PC-3 (cell line): ENCODE results near the gene CNTNAP5. TPM values are rescaled to one million over a fixed set of nuclear protein-coding genes. Genes with fewer than 3 reads are reported as not detected.

ENCODE experiments used
- ATAC-seq: fragments of 200-7000 bp; cut with Tn5 transposase; 2 replicates; pipeline ENCODE4 v1.9.1; 2020; ENCODE audit warnings: mild to moderate bottlenecking, moderate library complexity
- BruUV-seq: library from RNA; stranded (reverse); fragments of 400-500 nt; replicated peaks from 2 replicates; lab custom pipeline; 2021; lab: Mats Ljungman, UMichigan
- CTCF ChIA-PET: fragments of 300-600 bp; sonication (Branson Sonifier 250); formaldehyde crosslinking; loops from one replicate; lab custom pipeline; 2022; ENCODE audit warnings: antibody characterized with exemption; lab: Charles Lee
- POLR2A ChIA-PET: fragments of 300-600 bp; sonication (Branson Sonifier 250); formaldehyde crosslinking; loops from one replicate; lab custom pipeline; 2022; ENCODE audit warnings: antibody characterized with exemption; ENCODE audit not compliant: unreplicated experiment; lab: Charles Lee
- DNase-seq: peaks from one replicate; pipeline ENCODE4 v3.0.0-alpha.2; 2015
- H2AFZ ChIP-seq: fragments of 300-600 bp; sonication (generic); 2 replicates; pipeline ENCODE4 v1.6.0; 2016; ENCODE audit warnings: antibody characterized with exemption, low read length
- H3F3A ChIP-seq: fragments of 300-600 bp; sonication (generic); one replicate; pipeline ENCODE4 v1.6.0; 2017; ENCODE audit warnings: antibody characterized with exemption, low read length, control low read depth, mild to moderate bottlenecking; ENCODE audit not compliant: unreplicated experiment
- H3K27ac ChIP-seq: fragments of 300-600 bp; sonication (generic); 2 replicates; pipeline ENCODE4 v1.5.1; 2016; ENCODE audit warnings: mild to moderate bottlenecking, low read length
- H3K27me3 ChIP-seq: fragments of 300-600 bp; sonication (generic); 2 replicates; pipeline ENCODE4 v1.6.1; 2016; ENCODE audit warnings: low read length, mixed read lengths
- H3K36me3 ChIP-seq: fragments of 300-600 bp; sonication (generic); 2 replicates; pipeline ENCODE4 v1.6.1; 2016; ENCODE audit warnings: low read depth, mixed run types, low read length, mixed read lengths
- H3K4me1 ChIP-seq: fragments of 300-600 bp; sonication (generic); 2 replicates; pipeline ENCODE4 v1.5.1; 2016; ENCODE audit warnings: low read length; ENCODE audit not compliant: insufficient read depth
- H3K4me2 ChIP-seq: fragments of 300-600 bp; sonication (generic); 2 replicates; pipeline ENCODE4 v1.6.0; 2016; ENCODE audit warnings: low read length
- H3K4me3 ChIP-seq: fragments of 300-600 bp; sonication (generic); 2 replicates; pipeline ENCODE4 v1.5.1; 2016; ENCODE audit warnings: mild to moderate bottlenecking, low read length, mixed read lengths
- H3K79me2 ChIP-seq: fragments of 300-600 bp; sonication (generic); 2 replicates; pipeline ENCODE4 v1.6.1; 2017; ENCODE audit warnings: low read length, mixed read lengths
- H3K9ac ChIP-seq: fragments of 300-600 bp; sonication (generic); 2 replicates; pipeline ENCODE4 v1.6.0; 2016; ENCODE audit warnings: mild to moderate bottlenecking, low read length
- H3K9me2 ChIP-seq: fragments of 300-600 bp; sonication (generic); replicated peaks from 2 replicates; pipeline ENCODE4 v1.6.1; 2016; ENCODE audit warnings: mixed run types, low read length, mixed read lengths
- H3K9me3 ChIP-seq: fragments of 300-600 bp; sonication (generic); 2 replicates; pipeline ENCODE4 v1.6.1; 2016; ENCODE audit warnings: low read length, mixed read lengths
- H4K20me1 ChIP-seq: fragments of 300-600 bp; sonication (generic); 2 replicates; pipeline ENCODE4 v1.6.1; 2016; ENCODE audit warnings: low read length, mixed read lengths
- CTCF ChIP-seq: fragments of 300-600 bp; sonication (generic); conservative IDR thresholded peaks from 2 replicates; pipeline ENCODE4 v1.5.1; 2017; ENCODE audit warnings: antibody characterized with exemption, low read depth, mild to moderate bottlenecking, low read length
- EZH2 ChIP-seq: fragments of 300-600 bp; sonication (generic); IDR thresholded peaks from one replicate; pipeline ENCODE4 v1.6.1; 2017; ENCODE audit warnings: antibody characterized with exemption, mild to moderate bottlenecking, low read length; ENCODE audit not compliant: unreplicated experiment
- EZH2phosphoT487 ChIP-seq: fragments of 300-600 bp; sonication (generic); IDR thresholded peaks from 2 replicates; pipeline ENCODE4 v1.6.1; 2018; ENCODE audit warnings: mild to moderate bottlenecking, antibody characterized with exemption, low read length, borderline replicate concordance
- intact Hi-C: fragments of 100-400 bp; cut with micrococcal nuclease; formaldehyde crosslinking; loops from 2 replicates; pipeline ENCODE4 v1.9.0; 2023
- total RNA-seq: library from RNA; depleted of rRNA; stranded (reverse); fragments of >200 nt; gene quantifications from 2 replicates; pipeline ENCODE4 v1.2.3, GENCODE V29; 2014

Gene CNTNAP5
- total RNA-seq, 1 experiment from 2014 or later, result not detected

- Histone ChIP-seq H3K4me1 (no peaks in the 10 kb centered on the region), H3K4me3 (no peak overlapping the region), H3K36me3 (no peaks in the 10 kb centered on the region), H3K27ac (no peak overlapping the region), H3K9me3 (no peaks in the 10 kb centered on the region), H3K9me2 (no peaks in the 10 kb centered on the region), H3K4me2 (no peak overlapping the region), H2AFZ (no peak overlapping the region), H3K79me2 (no peaks in the 10 kb centered on the region), H3K9ac (no peak overlapping the region), H4K20me1 (no peaks in the 10 kb centered on the region), H3K27me3 (no peaks in the 10 kb centered on the region), H3F3A (no peaks in the 10 kb centered on the region)
- no peak for ATAC-seq
- no TSS peak for BruUV-seq
- intact Hi-C loops, result no loop called here
- TF ChIP-seq EZH2phosphoT487 (no peak), CTCF (no peak), EZH2 (no peak)
- ChIA-PET CTCF (no interaction called here), POLR2A (no interaction called here)
- DNase-seq, result no peak
Measured at GRCh38 chr2:124756048-124756447, 731.0 kb downstream of the CNTNAP5 start.

DNA sequence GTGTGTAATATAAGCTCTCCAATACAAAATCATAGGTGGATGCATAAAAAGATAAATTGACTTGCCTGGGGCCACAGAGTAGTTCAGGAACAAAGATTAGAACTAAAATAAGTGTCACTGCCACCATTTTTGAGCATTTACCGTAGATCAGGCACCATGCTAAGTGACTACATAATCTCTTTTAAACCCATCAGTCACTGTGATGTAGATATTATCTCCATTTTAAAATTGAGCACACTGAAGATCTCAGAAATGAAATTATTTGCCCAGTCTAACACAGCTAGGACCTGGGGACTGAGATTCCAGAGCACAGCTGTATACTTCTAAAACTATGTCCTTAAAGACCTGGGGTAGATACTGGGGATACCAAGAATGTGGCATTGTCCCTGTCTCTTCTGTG is 737.3 kb downstream of the CNTNAP5 start:
- Histone ChIP-seq H3K9me2 (no peaks in the 10 kb centered on the region), H3K4me3 (no peak overlapping the region), H4K20me1 (no peaks in the 10 kb centered on the region), H3K9ac (no peak overlapping the region), H3K36me3 (no peaks in the 10 kb centered on the region), H3K4me1 (no peaks in the 10 kb centered on the region), H3K79me2 (no peaks in the 10 kb centered on the region), H3K27ac (no peak overlapping the region), H3K27me3 (no peaks in the 10 kb centered on the region), H3F3A (no peaks in the 10 kb centered on the region), H3K4me2 (no peak overlapping the region), H3K9me3 (no peaks in the 10 kb centered on the region), H2AFZ (no peak overlapping the region)
- no peak for DNase-seq
- intact Hi-C loops, result no loop called here
- ATAC-seq, result no peak
- TF ChIP-seq CTCF (no peak), EZH2phosphoT487 (no peak), EZH2 (no peak)
- ChIA-PET POLR2A (no interaction called here), CTCF (no interaction called here)
- BruUV-seq, result no TSS peak

- Histone ChIP-seq H3K36me3 (no peaks in the 10 kb centered on the region), H3K9ac (no peak overlapping the region), H3K4me2 (no peak overlapping the region), H3K4me1 (no peaks in the 10 kb centered on the region), H3K9me2 (no peaks in the 10 kb centered on the region), H3K9me3 (no peaks in the 10 kb centered on the region), H3K79me2 (no peaks in the 10 kb centered on the region), H3K4me3 (no peak overlapping the region), H3K27me3 (no peaks in the 10 kb centered on the region), H3K27ac (no peak overlapping the region), H2AFZ (no peak overlapping the region), H3F3A (no peaks in the 10 kb centered on the region), H4K20me1 (no peaks in the 10 kb centered on the region)
- no peak for DNase-seq
- BruUV-seq, result no TSS peak
- POLR2A ChIA-PET, result no interaction called here
- no peak for ATAC-seq
- CTCF ChIA-PET, result no interaction called here
- TF ChIP-seq EZH2phosphoT487 (no peak), EZH2 (no peak), CTCF (no peak)
- intact Hi-C loops, result no loop called here
Measured at GRCh38 chr2:124763611-124764010, 738.5 kb downstream of the CNTNAP5 start.
